Stimulated activated CD8-positive, alpha-beta memory T cell treated with anti-CD3 and anti-CD28 coated beads, Interleukin-2, amount 100 ng/mL, for 1 hour (primary cell): ENCODE data around the gene CYP4Z1.
"Not testable (repeated sequence)": the region's sequence is repeated elsewhere in the genome, so short reads cannot be mapped to it uniquely, and the experiment has no call there.

Experiments used
- DNase-seq, 2 donors: peaks; one replicate each; pipeline ENCODE4 v3.0.0-alpha.2; 2020; ENCODE audit warnings: low read depth in 2 of 2

CYP4Z1 gene

GRCh38 chr1:47128221-47128620 is 61.2 kb downstream of the CYP4Z1 start:
- no peak for DNase-seq

- not testable (repeated sequence) for DNase-seq
These were observed 61.8 kb downstream of the CYP4Z1 start for GRCh38 chr1:47128854-47129253.

- not testable (repeated sequence) for DNase-seq
These were observed 62.6 kb downstream of the CYP4Z1 start for GRCh38 chr1:47129489-47130230.

GRCh38 chr1:47132665-47133064 is 65.6 kb downstream of the CYP4Z1 start:
- DNase-seq = not testable (repeated sequence)

GRCh38 chr1:47137198-47137597 is 70.2 kb downstream of the CYP4Z1 start, which contains the start of gene CYP4A22:
Gene CYP4A22 (plus strand): TSS chr1:47137441. CDS start chr1:47137486, 45 bp downstream.
- no peak for DNase-seq

GRCh38 chr1:47137925-47138615 is 71.0 kb downstream of the CYP4Z1 start:
- no peak for DNase-seq

DNA sequence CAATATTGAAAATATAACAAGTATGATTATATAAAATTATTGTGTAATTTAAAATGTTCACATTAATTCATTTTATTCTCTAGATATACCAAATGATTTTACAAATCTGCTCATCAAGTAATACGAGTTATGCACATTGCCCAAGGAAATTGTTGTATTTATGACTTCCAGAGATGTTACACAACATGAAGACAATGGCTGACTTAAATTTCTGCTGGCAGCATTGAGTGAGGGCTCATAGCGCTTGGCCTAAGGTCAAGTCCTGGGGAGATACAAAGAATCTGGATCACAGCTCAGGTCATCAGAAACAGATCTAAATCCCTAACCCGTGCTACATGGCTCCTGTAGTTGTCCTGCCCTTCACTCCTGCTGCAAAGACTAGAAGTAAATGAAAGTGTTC is 73.3 kb downstream of the CYP4Z1 start:
- DNase-seq = not testable (repeated sequence)

DNA sequence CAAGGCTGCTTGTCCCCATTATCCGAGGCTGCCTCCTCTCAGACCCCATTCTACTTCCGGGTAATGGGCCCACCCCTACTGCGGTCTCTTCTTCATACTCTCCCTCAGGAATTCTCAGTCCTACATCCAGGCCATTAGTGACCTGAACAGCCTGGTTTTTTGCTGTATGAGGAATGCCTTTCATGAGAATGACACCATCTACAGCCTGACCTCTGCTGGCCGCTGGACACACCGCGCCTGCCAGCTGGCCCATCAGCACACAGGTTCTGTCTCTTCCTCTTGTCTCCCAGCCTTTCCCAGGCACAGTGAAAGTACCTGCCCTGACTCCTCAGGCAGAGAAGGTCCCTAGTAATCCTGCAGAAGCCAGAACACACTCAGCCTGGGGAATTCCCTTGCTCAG is 76.6 kb downstream of the CYP4Z1 start:
- not testable (repeated sequence) for DNase-seq

DNA sequence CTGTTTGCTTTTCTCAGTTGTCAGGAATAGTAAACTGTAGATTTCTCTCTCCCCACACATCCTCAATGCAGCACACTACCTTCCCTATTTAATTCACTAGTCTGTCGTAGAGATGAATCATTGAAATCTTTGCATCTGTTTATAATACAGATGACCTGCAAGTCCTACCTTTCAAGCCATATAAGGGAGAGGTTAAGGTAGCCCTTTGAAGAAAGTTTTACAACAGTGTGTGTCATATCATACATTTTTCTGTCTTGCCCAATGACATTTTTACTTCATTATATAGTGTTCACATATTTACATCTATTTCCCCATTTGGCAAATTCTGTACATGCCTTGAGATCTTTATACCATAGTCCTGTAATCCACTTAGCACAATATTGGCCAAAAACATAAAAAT is 79.5 kb downstream of the CYP4Z1 start:
- not testable (repeated sequence) for DNase-seq

GRCh38 chr1:47147047-47147785 is 80.2 kb downstream of the CYP4Z1 start:
- DNase-seq = no peak

DNA sequence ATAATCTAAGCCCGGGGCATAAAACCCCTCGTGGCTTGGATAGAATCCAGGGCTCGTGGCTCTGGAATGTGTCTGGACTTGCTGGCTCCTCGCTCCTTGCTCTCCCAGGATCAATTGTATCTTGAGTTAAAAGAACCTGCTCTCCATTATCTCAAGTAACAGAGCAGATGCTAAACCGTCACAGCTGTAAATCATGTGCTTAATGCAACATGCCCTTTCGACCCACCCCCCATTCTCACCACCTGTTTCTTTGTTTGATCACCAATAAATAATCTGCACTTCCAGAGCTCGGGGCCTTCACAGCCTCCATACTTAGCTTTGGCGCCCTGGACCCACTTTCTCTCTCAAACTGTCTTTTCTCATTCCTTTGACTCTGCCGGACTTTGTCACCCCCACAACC is 82.1 kb downstream of the CYP4Z1 start:
- not testable (repeated sequence) for DNase-seq

DNA sequence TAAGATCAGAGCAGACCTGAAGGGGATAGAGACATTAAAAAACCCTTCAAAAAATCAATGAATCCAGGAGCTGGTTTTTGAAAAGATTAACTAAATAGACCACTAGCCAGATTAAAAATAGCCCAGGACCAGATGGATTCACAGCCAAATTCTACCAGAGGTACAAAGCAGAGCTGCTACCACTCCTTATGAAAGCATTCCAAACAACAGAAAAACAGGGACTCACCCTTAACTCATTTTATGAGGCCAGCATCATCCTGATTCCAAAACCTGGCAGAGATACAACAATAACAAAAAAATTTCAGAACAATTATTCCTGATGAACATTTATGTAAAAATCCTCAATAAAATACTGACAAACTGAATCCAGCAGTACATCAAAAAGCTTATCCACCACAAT is 89.4 kb downstream of the CYP4Z1 start:
- DNase-seq = not testable (repeated sequence)

GRCh38 chr1:47157957-47158356 is 90.9 kb downstream of the CYP4Z1 start:
- not testable (repeated sequence) for DNase-seq

GRCh38 chr1:47160716-47161115 is 93.7 kb downstream of the CYP4Z1 start:
- no peak for DNase-seq

GRCh38 chr1:47161298-47162040 is 94.4 kb downstream of the CYP4Z1 start:
- no peak for DNase-seq

DNA sequence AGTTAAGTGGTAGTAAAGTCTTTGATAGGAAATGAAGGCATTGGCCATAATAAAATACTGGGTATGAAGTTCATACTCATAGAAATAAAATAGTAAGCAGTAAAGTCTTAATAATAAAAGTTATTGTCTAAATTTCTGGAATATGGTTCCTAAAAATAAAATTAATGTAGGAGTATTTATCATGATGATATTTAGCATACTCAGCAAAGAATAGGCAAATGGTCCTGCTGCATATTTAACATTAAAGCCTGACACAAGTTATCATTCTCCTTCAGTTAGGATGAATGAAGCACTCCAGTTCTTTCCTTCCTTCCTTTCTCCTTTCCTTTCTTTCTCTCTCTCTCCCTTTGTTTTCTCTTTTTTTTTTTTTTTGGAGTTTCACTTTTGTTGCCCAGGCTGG is 97.5 kb downstream of the CYP4Z1 start:
- no peak for DNase-seq
